Neural cell (in vitro differentiated cells): Measurements from ENCODE around the gene SPSB4. TPM values are rescaled to one million over a fixed set of nuclear protein-coding genes. Genes with fewer than 3 reads are reported as not detected.

Source experiments
- H2AFZ ChIP-seq: fragments of 200-600, 300-800 bp; sonication (generic), shearing (Covaris generic); 2 replicates; pipeline ENCODE4 v1.6.0; 2014; ENCODE audit warnings: low read depth, mild to moderate bottlenecking, antibody characterized with exemption, low read length, moderate library complexity
- H3F3A ChIP-seq: fragments of 200-600 bp; shearing (Covaris generic); 2 replicates; pipeline ENCODE4 v1.6.1; 2016; ENCODE audit warnings: mild to moderate bottlenecking, moderate library complexity, mixed read lengths, antibody characterized with exemption, low read length; ENCODE audit not compliant: insufficient read depth, poor library complexity, severe bottlenecking
- H3K27ac ChIP-seq: fragments of 200-600, 300-800 bp; sonication (generic), shearing (Covaris generic); 2 replicates; pipeline ENCODE4 v1.5.1; 2014; ENCODE audit warnings: mild to moderate bottlenecking, low read length, moderate library complexity
- H3K27me3 ChIP-seq: fragments of 300-800, 200-600 bp; sonication (generic), shearing (Covaris generic); 2 replicates; pipeline ENCODE4 v1.6.0; 2014; ENCODE audit warnings: mild to moderate bottlenecking, low read depth, low read length, moderate library complexity; ENCODE audit not compliant: insufficient read depth
- H3K36me3 ChIP-seq: fragments of 300-800, 200-600 bp; sonication (generic), shearing (Covaris generic); 2 replicates; pipeline ENCODE4 v1.5.1; 2014; ENCODE audit warnings: mild to moderate bottlenecking, antibody characterized with exemption, low read length, moderate library complexity; ENCODE audit not compliant: insufficient read depth
- H3K4me2 ChIP-seq: fragments of 300-800, 200-600 bp; sonication (generic), shearing (Covaris generic); 2 replicates; pipeline ENCODE4 v1.6.0; 2014; ENCODE audit warnings: mild to moderate bottlenecking, low read length
- H3K4me3 ChIP-seq: fragments of 300-800, 200-600 bp; sonication (generic), shearing (Covaris generic); 2 replicates; pipeline ENCODE4 v1.5.1; 2014; ENCODE audit warnings: mild to moderate bottlenecking, low read length, moderate library complexity
- H3K79me2 ChIP-seq: fragments of 200-600 bp; shearing (Covaris generic); replicated peaks from 2 replicates; pipeline ENCODE4 v1.6.0; 2014; ENCODE audit warnings: mild to moderate bottlenecking, low read length, moderate library complexity; ENCODE audit not compliant: insufficient read depth
- H3K9ac ChIP-seq: fragments of 300-800, 200-600 bp; sonication (generic), shearing (Covaris generic); 2 replicates; pipeline ENCODE4 v1.6.1; 2016; ENCODE audit warnings: mild to moderate bottlenecking, low read length, mixed read lengths
- H3K9me2 ChIP-seq: fragments of 200-600 bp; shearing (Covaris generic); 2 replicates; pipeline ENCODE4 v1.6.1; 2016; ENCODE audit warnings: mild to moderate bottlenecking, low read length, mixed read lengths; ENCODE audit not compliant: insufficient read depth
- H3K9me3 ChIP-seq: fragments of 200-600, 300-800 bp; sonication (generic), shearing (Covaris generic); 2 replicates; pipeline ENCODE4 v1.6.1; 2016; ENCODE audit warnings: mild to moderate bottlenecking, mixed run types, low read length, moderate library complexity, mixed read lengths
- H4K20me1 ChIP-seq: fragments of 200-600 bp; shearing (Covaris generic); 2 replicates; pipeline ENCODE4 v1.6.1; 2016; ENCODE audit warnings: mild to moderate bottlenecking, mixed run types; ENCODE audit not compliant: insufficient read depth
- MXI1 ChIP-seq: fragments of 450-650 bp; conservative IDR thresholded peaks from 2 replicates; pipeline ENCODE4 v1.6.1; 2014; ENCODE audit warnings: antibody characterized with exemption, mild to moderate bottlenecking; ENCODE audit not compliant: poor library complexity, severe bottlenecking
- POLR2AphosphoS5 ChIP-seq: IDR thresholded peaks from 2 replicates; pipeline ENCODE4 v1.6.1; 2012
- RAD21 ChIP-seq: fragments of 450-650 bp; conservative IDR thresholded peaks from 2 replicates; pipeline ENCODE4 v1.6.1; 2014; ENCODE audit warnings: antibody characterized with exemption, mild to moderate bottlenecking, moderate library complexity
- SMC3 ChIP-seq: fragments of 450-650 bp; conservative IDR thresholded peaks from 2 replicates; pipeline ENCODE4 v1.6.1; 2014; ENCODE audit warnings: antibody characterized with exemption, mild to moderate bottlenecking, moderate library complexity; ENCODE audit not compliant: poor library complexity
- TAF1 ChIP-seq: IDR thresholded peaks from 2 replicates; pipeline ENCODE4 v1.6.1; 2012; ENCODE audit warnings: low read depth
- polyA plus RNA-seq: library from polyadenylated mRNA; depleted of rRNA; stranded (reverse); fragments of >200 nt; gene quantifications from 2 replicates; pipeline ENCODE4 v1.2.3, GENCODE V29; 2014
- TF ChIP-seq, protein P1 (sequence below): IDR thresholded peaks from 2 replicates; pipeline ENCODE4 v1.6.1; 2012; ENCODE audit warnings: borderline replicate concordance
- TF ChIP-seq, protein P2 (sequence below): fragments of 450-650 bp; IDR thresholded peaks from 2 replicates; pipeline ENCODE4 v1.5.1; 2014; ENCODE audit warnings: antibody characterized with exemption, mild to moderate bottlenecking, moderate library complexity; ENCODE audit not compliant: poor library complexity, severe bottlenecking

Gene SPSB4
- polyA plus RNA-seq, 1 donor from 2014 or later: 6.1 TPM

DNA sequence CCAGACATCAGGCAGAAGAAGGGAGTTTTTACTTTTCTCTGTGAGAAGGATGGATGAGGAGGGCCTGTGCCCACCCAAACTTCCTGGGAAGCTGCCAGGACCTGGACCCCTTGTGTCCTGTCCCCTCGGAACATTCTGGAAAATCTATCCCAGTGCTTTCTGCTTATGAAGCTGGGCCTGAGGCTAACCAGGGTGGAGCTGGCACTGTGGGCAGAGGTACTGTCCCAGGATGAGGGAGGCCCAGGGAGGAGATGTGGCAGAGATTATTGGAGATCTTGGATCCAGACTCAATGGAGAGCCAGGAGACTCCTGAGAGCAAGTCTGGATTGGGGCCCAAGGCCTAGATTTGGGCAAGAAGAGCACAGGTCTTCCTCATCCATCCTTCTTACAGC lies 44.4 kb downstream of the SPSB4 start:
- no peak overlapping the region for H3K4me3 ChIP-seq
- H3K9me3 ChIP-seq: no peaks in the 10 kb centered on the region
- no peak overlapping the region for H3K4me2 ChIP-seq
- no peaks in the 10 kb centered on the region for H3F3A ChIP-seq
- no peak overlapping the region for H2AFZ ChIP-seq
- H3K27me3 ChIP-seq: no peaks in the 10 kb centered on the region
- H3K36me3 ChIP-seq: no peaks in the 10 kb centered on the region
- H3K9me2 ChIP-seq: no peaks in the 10 kb centered on the region
- H3K9ac ChIP-seq: no peak overlapping the region
- peaks cover 8% of the 10 kb centered on the region for H3K79me2 ChIP-seq
- H3K27ac ChIP-seq: no peak overlapping the region
- TF ChIP-seq MXI1 (no peak), POLR2AphosphoS5 (no peak), TAF1 (no peak), SMC3 (no peak), RAD21 (no peak)
- TF ChIP-seq, protein P1, sequence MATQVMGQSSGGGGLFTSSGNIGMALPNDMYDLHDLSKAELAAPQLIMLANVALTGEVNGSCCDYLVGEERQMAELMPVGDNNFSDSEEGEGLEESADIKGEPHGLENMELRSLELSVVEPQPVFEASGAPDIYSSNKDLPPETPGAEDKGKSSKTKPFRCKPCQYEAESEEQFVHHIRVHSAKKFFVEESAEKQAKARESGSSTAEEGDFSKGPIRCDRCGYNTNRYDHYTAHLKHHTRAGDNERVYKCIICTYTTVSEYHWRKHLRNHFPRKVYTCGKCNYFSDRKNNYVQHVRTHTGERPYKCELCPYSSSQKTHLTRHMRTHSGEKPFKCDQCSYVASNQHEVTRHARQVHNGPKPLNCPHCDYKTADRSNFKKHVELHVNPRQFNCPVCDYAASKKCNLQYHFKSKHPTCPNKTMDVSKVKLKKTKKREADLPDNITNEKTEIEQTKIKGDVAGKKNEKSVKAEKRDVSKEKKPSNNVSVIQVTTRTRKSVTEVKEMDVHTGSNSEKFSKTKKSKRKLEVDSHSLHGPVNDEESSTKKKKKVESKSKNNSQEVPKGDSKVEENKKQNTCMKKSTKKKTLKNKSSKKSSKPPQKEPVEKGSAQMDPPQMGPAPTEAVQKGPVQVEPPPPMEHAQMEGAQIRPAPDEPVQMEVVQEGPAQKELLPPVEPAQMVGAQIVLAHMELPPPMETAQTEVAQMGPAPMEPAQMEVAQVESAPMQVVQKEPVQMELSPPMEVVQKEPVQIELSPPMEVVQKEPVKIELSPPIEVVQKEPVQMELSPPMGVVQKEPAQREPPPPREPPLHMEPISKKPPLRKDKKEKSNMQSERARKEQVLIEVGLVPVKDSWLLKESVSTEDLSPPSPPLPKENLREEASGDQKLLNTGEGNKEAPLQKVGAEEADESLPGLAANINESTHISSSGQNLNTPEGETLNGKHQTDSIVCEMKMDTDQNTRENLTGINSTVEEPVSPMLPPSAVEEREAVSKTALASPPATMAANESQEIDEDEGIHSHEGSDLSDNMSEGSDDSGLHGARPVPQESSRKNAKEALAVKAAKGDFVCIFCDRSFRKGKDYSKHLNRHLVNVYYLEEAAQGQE: no peak
- TF ChIP-seq, protein P2, sequence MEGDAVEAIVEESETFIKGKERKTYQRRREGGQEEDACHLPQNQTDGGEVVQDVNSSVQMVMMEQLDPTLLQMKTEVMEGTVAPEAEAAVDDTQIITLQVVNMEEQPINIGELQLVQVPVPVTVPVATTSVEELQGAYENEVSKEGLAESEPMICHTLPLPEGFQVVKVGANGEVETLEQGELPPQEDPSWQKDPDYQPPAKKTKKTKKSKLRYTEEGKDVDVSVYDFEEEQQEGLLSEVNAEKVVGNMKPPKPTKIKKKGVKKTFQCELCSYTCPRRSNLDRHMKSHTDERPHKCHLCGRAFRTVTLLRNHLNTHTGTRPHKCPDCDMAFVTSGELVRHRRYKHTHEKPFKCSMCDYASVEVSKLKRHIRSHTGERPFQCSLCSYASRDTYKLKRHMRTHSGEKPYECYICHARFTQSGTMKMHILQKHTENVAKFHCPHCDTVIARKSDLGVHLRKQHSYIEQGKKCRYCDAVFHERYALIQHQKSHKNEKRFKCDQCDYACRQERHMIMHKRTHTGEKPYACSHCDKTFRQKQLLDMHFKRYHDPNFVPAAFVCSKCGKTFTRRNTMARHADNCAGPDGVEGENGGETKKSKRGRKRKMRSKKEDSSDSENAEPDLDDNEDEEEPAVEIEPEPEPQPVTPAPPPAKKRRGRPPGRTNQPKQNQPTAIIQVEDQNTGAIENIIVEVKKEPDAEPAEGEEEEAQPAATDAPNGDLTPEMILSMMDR: no peak
- H4K20me1 ChIP-seq: no peaks in the 10 kb centered on the region

DNA sequence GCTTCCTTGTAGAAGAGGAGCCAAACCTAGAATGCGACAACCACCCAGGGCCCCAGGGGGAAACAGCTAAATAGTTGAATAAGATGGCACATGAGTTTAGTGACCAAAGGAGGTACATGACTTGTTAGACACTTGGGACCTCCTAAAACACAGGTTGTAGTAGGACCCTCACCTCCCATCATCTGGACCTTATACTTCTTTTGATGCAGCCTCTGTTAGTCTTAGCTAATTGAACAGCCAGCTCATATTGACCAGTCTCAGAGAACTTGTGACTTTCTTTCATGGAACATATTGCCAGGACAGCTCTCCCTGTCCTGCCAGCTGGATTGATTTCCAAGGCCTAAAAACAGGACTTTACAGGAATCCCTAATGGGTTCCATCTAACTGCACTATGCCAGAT lies 45.0 kb downstream of the SPSB4 start:
- no peak overlapping the region for H3K4me2 ChIP-seq
- no peaks in the 10 kb centered on the region for H3K9me2 ChIP-seq
- H3K4me3 ChIP-seq: no peak overlapping the region
- H2AFZ ChIP-seq: no peak overlapping the region
- no peaks in the 10 kb centered on the region for H4K20me1 ChIP-seq
- peaks cover 8% of the 10 kb centered on the region for H3K79me2 ChIP-seq
- H3K27ac ChIP-seq: no peak overlapping the region
- H3K9me3 ChIP-seq: no peaks in the 10 kb centered on the region
- no peaks in the 10 kb centered on the region for H3F3A ChIP-seq
- TF ChIP-seq, protein P1: no peak
- no peaks in the 10 kb centered on the region for H3K36me3 ChIP-seq
- H3K27me3 ChIP-seq: no peaks in the 10 kb centered on the region
- no peak overlapping the region for H3K9ac ChIP-seq
